Panc1 (cell line): ENCODE results near the gene OVOL1. TPM values are rescaled to one million over a fixed set of nuclear protein-coding genes. Genes with fewer than 3 reads are reported as not detected.

ENCODE experiments used
- ATAC-seq: fragments of 200-7000 bp; cut with Tn5 transposase; 2 replicates; pipeline ENCODE4 v1.9.1; 2020; ENCODE audit warnings: mild to moderate bottlenecking, moderate library complexity
- BruUV-seq: library from RNA; stranded (reverse); fragments of 400-500 nt; replicated peaks from 2 replicates; lab custom pipeline; 2021; lab: Mats Ljungman, UMichigan
- CTCF ChIA-PET: fragments of 300-600 bp; sonication (Branson Sonifier 250); formaldehyde crosslinking; loops from one replicate; lab custom pipeline; 2022; ENCODE audit warnings: antibody characterized with exemption; lab: Charles Lee
- POLR2A ChIA-PET: fragments of 300-600 bp; sonication (Branson Sonifier 250); formaldehyde crosslinking; loops from one replicate; lab custom pipeline; 2022; ENCODE audit warnings: antibody characterized with exemption; lab: Charles Lee
- DNase-seq: peaks from one replicate; pipeline ENCODE4 v3.0.0-alpha.2; 2010; ENCODE audit warnings: low read depth, low spot score
- H3K27ac ChIP-seq: 2 replicates; pipeline ENCODE4 v1.5.1; 2011; ENCODE audit warnings: mild to moderate bottlenecking, low read length, inconsistent platforms
- H3K27me3 ChIP-seq: fragments of 200-500 bp; sonication (Bioruptor generic); 2 replicates; pipeline ENCODE4 v1.6.0; 2014; ENCODE audit warnings: low read length, inconsistent platforms; ENCODE audit not compliant: control insufficient read depth, insufficient read depth
- H3K36me3 ChIP-seq: fragments of 200-500 bp; sonication (Bioruptor generic); 2 replicates; pipeline ENCODE4 v1.5.1; 2014; ENCODE audit warnings: inconsistent platforms, mild to moderate bottlenecking, low read length, moderate library complexity; ENCODE audit not compliant: control insufficient read depth, insufficient read depth
- H3K4me1 ChIP-seq: 2 replicates; pipeline ENCODE4 v1.5.1; 2011; ENCODE audit warnings: inconsistent platforms, mild to moderate bottlenecking, low read length, moderate library complexity; ENCODE audit not compliant: control insufficient read depth, insufficient read depth
- H3K4me3 ChIP-seq, 2 experiments: 2 replicates each; pipeline ENCODE4 v1.5.1; 2011 to 2012; ENCODE audit warnings: low read depth in 2 of 2, low read length in 2 of 2, mild to moderate bottlenecking in 2 of 2, inconsistent platforms in 1 of 2, moderate library complexity in 1 of 2
- H3K9me3 ChIP-seq: fragments of 200-500 bp; sonication (Bioruptor generic); 2 replicates; pipeline ENCODE4 v1.5.1; 2014; ENCODE audit warnings: low read depth, mild to moderate bottlenecking, inconsistent platforms, low read length, moderate library complexity; ENCODE audit not compliant: control insufficient read depth, insufficient read depth
- CTCF ChIP-seq: fragments of 450-650 bp; IDR thresholded peaks from 2 replicates; pipeline ENCODE4 v1.5.1; 2017; ENCODE audit warnings: mild to moderate bottlenecking
- POLR2AphosphoS5 ChIP-seq: IDR thresholded peaks from 2 replicates; pipeline ENCODE4 v1.6.1; 2012; ENCODE audit warnings: mild to moderate bottlenecking, low read depth, low read length, moderate library complexity
- REST ChIP-seq, 2 experiments: IDR thresholded peaks; 2 replicates each; pipeline ENCODE4 v1.6.1; 2011 to 2012; ENCODE audit warnings: low read depth in 2 of 2, control low read depth in 1 of 2, low read length in 1 of 2, mild to moderate bottlenecking in 1 of 2, moderate library complexity in 1 of 2; ENCODE audit not compliant: insufficient read depth in 1 of 2
- SIN3A ChIP-seq: IDR thresholded peaks from 2 replicates; pipeline ENCODE4 v1.6.1; 2012; ENCODE audit warnings: low read depth, mild to moderate bottlenecking, low read length, moderate library complexity, borderline replicate concordance; ENCODE audit not compliant: insufficient read depth
- TCF7L2 ChIP-seq: IDR thresholded peaks from 2 replicates; pipeline ENCODE4 v1.6.1; 2011; ENCODE audit warnings: mild to moderate bottlenecking, low read depth, low read length, inconsistent platforms
- in situ Hi-C: cut with HindIII; loops from 2 replicates; pipeline ENCODE4 v1.10.0; 2016; ENCODE audit warnings: low sequenced_read_pairs, low pct_unique_long_range_greater_than_20kb
- intact Hi-C: fragments of 100-400 bp; cut with micrococcal nuclease; formaldehyde crosslinking; loops from one replicate; pipeline ENCODE4 v1.10.0; 2022; ENCODE audit not compliant: unreplicated experiment
- total RNA-seq: library from RNA; stranded (reverse); gene quantifications from one replicate; pipeline ENCODE4 v1.2.1, GENCODE V29; 2021; ENCODE audit not compliant: unreplicated experiment

The OVOL1 gene
- total RNA-seq, 1 experiment from 2014 or later: 0.23 TPM

GRCh38 chr11:65793625-65794400 is 7.0 kb downstream of the OVOL1 start:
- DNase-seq: no peak
- intact Hi-C loops (no loop called here), in situ Hi-C loops (no loop called here)
- POLR2A ChIA-PET: no interaction called here
- no peak for TF ChIP-seq REST (IDR thresholded peaks at IDR 0.05; ENCODE audit: insufficient read depth in 1 of 2, low read depth in 2 of 2, low read length in 1 of 2)
- TF ChIP-seq POLR2AphosphoS5: no peak
- no peak for TF ChIP-seq TCF7L2
- no peak for TF ChIP-seq CTCF
- no peak for TF ChIP-seq SIN3A
- no peak overlapping the region for H3K27ac ChIP-seq
- no peaks in the 10 kb centered on the region for H3K9me3 ChIP-seq
- no peaks in the 10 kb centered on the region for H3K27me3 ChIP-seq
- CTCF ChIA-PET: no interaction called here
- H3K36me3 ChIP-seq: no peaks in the 10 kb centered on the region
- no peaks in the 10 kb centered on the region; the same call in 1 of the 2 replicates for H3K4me1 ChIP-seq
- BruUV-seq: no TSS peak
- ATAC-seq: no peak
- H3K4me3 ChIP-seq: no peak overlapping the region

- BruUV-seq: no TSS peak
- ChIA-PET CTCF (no interaction called here), POLR2A (no interaction called here)
- Histone ChIP-seq H3K27me3 (no peaks in the 10 kb centered on the region), H3K4me3 (no peak overlapping the region), H3K4me1 (no peaks in the 10 kb centered on the region), H3K9me3 (no peaks in the 10 kb centered on the region), H3K27ac (no peak overlapping the region), H3K36me3 (no peaks in the 10 kb centered on the region)
- TF ChIP-seq POLR2AphosphoS5 (no peak), CTCF (no peak)
- in situ Hi-C loops: no loop called here
- intact Hi-C loops: no loop called here
- DNase-seq: no peak
- no peak for ATAC-seq
Measured at GRCh38 chr11:65794570-65795510, 8.0 kb downstream of the OVOL1 start.
